SJCRH30 (cell line): ENCODE measurements around the gene NCAM2. TPM values are rescaled to one million over a fixed set of nuclear protein-coding genes. Genes with fewer than 3 reads are reported as not detected.

Experiments used
- DNase-seq, 2 experiments: peaks; one replicate each; pipeline ENCODE4 v3.0.0-alpha.2; 2015 to 2020
- H3K27ac ChIP-seq: fragments of 250-450 bp; sonication (Bioruptor Pico); 2 replicates; pipeline ENCODE4 v1.5.1; 2020; ENCODE audit warnings: mild to moderate bottlenecking, moderate library complexity
- H3K27me3 ChIP-seq: fragments of 250-450 bp; sonication (Bioruptor Pico); 2 replicates; pipeline ENCODE4 v1.5.1; 2020; ENCODE audit warnings: mild to moderate bottlenecking, moderate library complexity
- H3K36me3 ChIP-seq: fragments of 250-450 bp; sonication (Bioruptor Pico); 2 replicates; pipeline ENCODE4 v1.5.1; 2020; ENCODE audit warnings: mild to moderate bottlenecking, moderate library complexity
- H3K4me1 ChIP-seq: fragments of 250-450 bp; sonication (Bioruptor Pico); 2 replicates; pipeline ENCODE4 v1.5.1; 2020; ENCODE audit warnings: mild to moderate bottlenecking, moderate library complexity
- H3K4me3 ChIP-seq: fragments of 250-450 bp; sonication (Bioruptor Pico); 2 replicates; pipeline ENCODE4 v1.5.1; 2020; ENCODE audit warnings: mild to moderate bottlenecking, moderate library complexity
- H3K9me3 ChIP-seq: fragments of 250-450 bp; sonication (Bioruptor Pico); replicated peaks from 2 replicates; pipeline ENCODE4 v1.5.1; 2020; ENCODE audit warnings: mild to moderate bottlenecking, moderate library complexity
- total RNA-seq: library from RNA; depleted of rRNA; stranded (reverse); fragments of >200 nt; shearing (Covaris generic); gene quantifications from 2 replicates; pipeline ENCODE4 v1.2.3, GENCODE V29; 2014; rRNA removed

NCAM2 gene
- total RNA-seq, result not detected in 2 replicates

DNA sequence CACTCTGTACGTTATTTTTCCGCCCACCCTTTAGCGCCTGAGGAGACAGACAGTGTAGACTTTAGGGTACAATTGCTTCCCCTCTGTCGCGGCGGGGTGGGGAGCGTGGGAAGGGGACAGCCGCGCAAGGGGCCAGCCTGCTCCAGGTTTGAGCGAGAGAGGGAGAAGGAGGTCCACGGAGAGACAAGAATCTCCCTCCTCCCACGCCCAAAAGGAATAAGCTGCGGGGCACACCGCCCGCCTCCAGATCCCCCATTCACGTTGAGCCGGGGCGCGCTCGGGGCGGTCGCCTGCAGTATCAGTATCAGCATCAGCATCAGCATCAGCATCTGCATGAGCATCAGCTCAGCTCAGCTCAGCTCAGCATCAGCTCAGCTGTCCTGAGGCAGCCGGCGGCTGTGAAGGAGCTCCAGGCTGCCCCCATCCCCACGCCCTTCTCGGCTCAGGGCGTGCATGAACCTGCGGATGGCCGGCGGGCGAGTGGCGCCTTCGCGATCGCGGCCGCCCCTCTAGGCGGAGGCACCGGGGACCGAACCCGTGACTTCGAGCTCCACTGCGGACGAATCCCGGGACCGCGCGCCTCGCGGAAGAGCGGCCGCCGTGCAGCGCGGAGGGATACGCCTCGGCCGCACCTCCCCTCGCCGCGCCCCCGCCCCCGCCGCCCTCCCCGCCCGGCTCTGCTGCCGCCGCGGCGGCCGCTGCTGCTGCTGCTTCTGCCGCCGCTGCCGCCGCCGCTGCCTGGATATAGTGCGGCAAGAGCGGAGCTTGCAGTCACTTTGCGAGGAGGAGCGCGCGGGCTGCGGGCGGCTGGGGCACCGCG is at the start of gene NCAM2:
NCAM2 (plus strand) TSS at position 774 of the 820 bp plus-strand sequence.
- Histone ChIP-seq H3K4me3 (no peak within 1 kb of the TSS), H3K36me3 (no peaks in the 10 kb centered on the region), H3K9me3 (no peaks in the 10 kb centered on the region), H3K27me3 (no peaks in the 10 kb centered on the region), H3K4me1 (no peaks in the 10 kb centered on the region), H3K27ac (no peak within 1 kb of the TSS)
- DNase-seq, result no peak

DNA sequence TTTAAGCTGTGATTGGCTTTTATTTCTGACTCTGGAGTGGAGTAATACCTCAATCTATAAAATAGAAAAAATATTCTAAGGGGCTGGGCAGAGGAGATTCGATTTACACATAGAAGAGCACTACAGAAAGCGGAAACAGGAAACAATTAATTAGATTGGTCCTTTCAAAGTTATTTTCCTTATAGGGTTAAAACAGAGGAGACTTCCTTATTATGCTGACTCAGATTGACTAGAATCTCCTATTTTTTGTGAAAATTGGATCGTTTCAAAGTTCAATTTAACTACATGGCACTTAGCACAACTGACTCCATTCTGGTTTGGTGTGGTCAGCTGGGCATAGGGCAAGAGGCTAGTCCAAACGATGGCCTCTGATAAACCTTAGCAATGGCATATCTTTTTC is 48.3 kb upstream of the NCAM2 start:
- Histone ChIP-seq H3K36me3 (no peaks in the 10 kb centered on the region), H3K9me3 (no peaks in the 10 kb centered on the region)

DNA sequence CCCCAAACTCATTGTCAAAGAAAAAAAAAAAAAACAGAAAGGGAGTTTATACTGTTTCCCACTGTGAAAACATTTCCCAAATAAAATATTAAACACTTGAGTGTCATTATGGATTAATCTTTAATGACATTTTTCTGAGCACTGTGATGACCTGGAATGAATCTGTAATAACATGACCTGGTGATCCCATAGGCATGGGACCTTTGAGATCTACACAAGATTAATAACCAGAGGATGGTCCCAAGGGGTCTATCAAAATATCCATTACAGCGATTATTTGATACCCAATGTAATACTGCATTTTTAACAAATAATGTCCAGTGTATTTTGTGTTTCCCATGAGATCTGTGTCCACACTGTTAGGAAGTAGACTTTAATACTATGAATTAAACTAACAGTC is 32.4 kb upstream of the NCAM2 start:
- H3K27me3 ChIP-seq, result no peaks in the 10 kb centered on the region
- H3K27ac ChIP-seq, result no peak overlapping the region
- no peak for DNase-seq
- no peaks in the 10 kb centered on the region for H3K36me3 ChIP-seq
- H3K9me3 ChIP-seq, result no peaks in the 10 kb centered on the region
- H3K4me3 ChIP-seq, result no peak overlapping the region
- H3K4me1 ChIP-seq, result no peaks in the 10 kb centered on the region

More for the DNA sequence above, 48.3 kb upstream of the NCAM2 start:
- no peak for DNase-seq
- no peak overlapping the region for H3K27ac ChIP-seq
- no peaks in the 10 kb centered on the region for H3K27me3 ChIP-seq
- no peak overlapping the region for H3K4me3 ChIP-seq
- no peaks in the 10 kb centered on the region for H3K4me1 ChIP-seq

DNA sequence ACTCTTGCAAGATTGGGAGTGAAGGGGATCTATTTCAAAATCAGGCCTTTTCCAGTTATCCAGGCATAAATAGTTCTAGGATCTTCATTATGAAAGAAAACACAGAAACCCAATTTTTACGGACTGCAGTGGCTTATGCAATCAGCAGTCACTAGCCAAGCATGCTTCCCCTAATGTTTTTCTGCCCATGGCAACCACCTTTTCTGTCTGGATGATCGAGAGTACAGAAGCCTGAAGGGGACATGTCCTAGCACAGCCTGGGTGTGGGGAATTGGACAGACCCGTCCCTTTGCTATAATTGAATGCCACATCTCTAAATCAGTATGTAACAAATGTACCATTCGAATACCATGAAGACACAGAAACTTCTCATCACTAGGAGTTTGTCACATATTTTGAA is 29.8 kb upstream of the NCAM2 start:
- Histone ChIP-seq H3K4me1 (no peaks in the 10 kb centered on the region), H3K27me3 (no peaks in the 10 kb centered on the region), H3K4me3 (no peak overlapping the region), H3K9me3 (no peaks in the 10 kb centered on the region), H3K27ac (no peak overlapping the region), H3K36me3 (no peaks in the 10 kb centered on the region)
- no peak for DNase-seq

DNA sequence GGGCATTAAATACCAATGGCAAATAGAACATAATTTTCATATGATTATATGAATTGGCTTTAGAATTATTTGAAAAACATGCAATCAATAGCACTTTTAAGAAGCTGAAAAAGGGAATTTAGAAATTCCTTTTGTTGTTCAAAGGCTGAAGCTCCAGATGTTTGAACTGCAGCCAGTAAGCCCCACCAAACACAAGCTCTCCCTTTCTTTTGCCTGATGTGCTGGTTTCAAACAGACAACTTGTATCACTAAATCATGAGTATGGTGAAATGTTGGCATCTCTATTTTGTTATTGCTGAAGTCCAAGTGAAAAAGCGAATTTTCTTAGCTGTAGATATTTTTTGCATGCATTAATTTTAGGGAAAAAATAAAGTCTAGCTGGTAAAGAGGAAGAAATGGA is 27.5 kb upstream of the NCAM2 start:
- Histone ChIP-seq H3K27ac (no peak overlapping the region), H3K27me3 (no peaks in the 10 kb centered on the region), H3K36me3 (no peaks in the 10 kb centered on the region), H3K4me1 (no peaks in the 10 kb centered on the region), H3K4me3 (no peak overlapping the region), H3K9me3 (no peaks in the 10 kb centered on the region)
- no peak for DNase-seq

DNA sequence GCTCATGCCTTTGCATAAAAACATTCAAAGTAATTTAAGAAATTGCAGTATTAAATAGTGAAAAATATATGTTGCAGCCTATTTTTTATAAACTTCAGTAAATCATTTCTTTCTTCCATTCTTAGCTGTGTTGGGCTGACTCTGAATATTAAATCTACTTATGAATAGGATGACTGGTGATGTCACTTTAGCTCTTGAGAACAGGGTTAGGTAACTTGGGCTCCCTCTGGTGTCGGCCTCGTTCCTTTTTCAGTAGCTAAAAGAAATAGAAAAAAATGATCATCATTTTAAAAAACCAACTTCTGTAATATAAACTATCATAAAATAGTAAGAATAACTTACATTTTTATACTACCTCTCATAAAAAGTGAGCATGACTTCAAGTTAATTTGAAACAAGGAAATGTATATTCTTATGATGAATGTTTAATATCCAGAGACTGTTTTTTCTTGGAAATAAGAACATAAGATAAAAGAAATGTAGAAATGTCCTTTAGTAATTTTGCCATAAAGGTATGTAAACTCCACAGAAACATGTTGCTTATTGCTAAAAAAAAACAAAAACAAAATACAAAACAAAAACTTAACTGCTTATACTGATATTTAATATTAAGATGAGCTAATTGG is 26.8 kb upstream of the NCAM2 start:
- Histone ChIP-seq H3K27me3 (no peaks in the 10 kb centered on the region), H3K4me3 (no peak overlapping the region), H3K27ac (no peak overlapping the region), H3K4me1 (no peaks in the 10 kb centered on the region), H3K9me3 (no peaks in the 10 kb centered on the region), H3K36me3 (no peaks in the 10 kb centered on the region)
- peak; percentile 47 to 65 for DNase-seq

DNA sequence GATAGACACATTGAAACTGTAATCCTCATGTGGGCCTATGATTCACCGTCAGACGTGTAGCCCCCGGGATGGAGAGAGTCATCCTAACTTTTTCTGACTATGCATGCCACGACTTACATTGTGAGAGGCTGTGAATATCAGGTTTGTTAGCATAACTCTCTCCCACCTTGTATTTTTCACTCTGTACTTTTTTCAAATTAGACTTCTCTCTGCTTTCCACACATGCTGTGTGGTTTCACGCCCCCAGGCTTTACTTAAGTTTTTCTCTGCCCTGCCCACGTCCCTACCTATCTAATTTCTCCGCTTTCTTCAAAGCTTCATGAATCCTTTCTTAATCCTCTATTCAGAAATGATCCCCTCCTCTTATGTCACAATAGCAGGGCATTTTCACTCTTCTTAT is 3.4 kb upstream of the NCAM2 start:
- H3K27ac ChIP-seq, result no peak overlapping the region
- no peaks in the 10 kb centered on the region for H3K4me1 ChIP-seq
- no peak overlapping the region for H3K4me3 ChIP-seq
- DNase-seq, result no peak
- H3K9me3 ChIP-seq, result no peaks in the 10 kb centered on the region
- H3K36me3 ChIP-seq, result no peaks in the 10 kb centered on the region
- no peaks in the 10 kb centered on the region for H3K27me3 ChIP-seq

DNA sequence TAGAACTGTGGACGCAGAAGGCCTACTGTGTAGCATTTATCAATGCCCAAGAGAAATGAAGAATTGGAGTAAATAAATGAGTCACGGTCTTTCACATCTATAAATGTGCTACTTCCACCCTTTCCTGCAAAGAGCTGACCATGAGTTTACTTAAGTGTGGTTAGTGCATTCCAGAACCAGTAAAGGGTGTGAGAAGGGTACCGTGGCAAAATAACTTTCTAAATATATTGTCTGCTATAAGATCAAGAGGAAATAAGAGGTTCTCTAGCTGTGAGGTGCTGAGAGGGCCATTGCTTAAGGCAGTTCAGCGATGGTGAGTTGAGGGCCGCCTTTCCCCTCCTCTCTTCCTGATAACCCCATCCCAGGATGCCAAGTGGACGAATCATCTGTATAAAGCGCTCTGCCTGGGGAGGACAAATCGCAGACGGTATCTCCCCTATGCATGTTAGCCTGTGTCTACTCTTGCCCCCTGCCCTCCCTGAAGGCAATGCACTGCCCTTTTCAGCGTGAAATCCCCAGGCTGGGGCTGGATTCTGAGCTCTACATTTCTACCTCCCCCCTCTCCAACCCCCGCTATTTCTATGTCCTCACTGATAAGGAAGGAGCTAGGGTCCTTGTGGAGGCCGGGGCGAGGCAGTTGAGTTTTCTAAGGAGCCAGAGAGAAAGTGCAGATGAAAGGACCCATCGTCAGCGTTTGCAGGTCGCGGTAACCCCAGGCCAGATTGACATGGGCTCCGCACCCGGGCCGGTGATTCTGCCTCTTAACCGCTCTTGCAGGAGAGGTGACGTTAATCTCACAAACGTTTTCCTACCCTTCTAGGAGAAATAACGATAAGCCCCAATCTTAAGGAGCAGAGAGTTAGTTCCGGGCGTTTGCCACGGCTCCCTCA is 1.5 kb upstream of the NCAM2 start:
- no peak for DNase-seq
- H3K4me3 ChIP-seq, result no peak overlapping the region

DNA sequence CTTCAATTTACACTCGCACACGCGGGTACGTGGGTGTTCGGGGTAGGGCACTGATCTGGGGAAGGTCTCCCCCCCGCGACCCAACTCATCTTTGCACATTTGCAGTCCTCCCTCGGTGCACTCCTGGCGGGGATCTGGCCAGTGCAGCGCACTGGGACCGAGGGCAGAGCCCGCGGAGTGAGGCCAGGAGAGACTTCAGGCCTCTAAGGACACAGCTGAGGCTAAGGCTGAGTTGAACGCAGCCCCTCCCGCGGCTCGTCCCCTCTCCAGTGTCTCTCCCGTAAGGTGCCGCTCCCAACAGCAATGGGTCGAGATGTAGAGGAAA is 936 bp upstream of the NCAM2 start:
- no peak for DNase-seq
- H3K36me3 ChIP-seq, result no peaks in the 10 kb centered on the region
- H3K4me1 ChIP-seq, result no peaks in the 10 kb centered on the region
- no peak overlapping the region for H3K4me3 ChIP-seq
- H3K9me3 ChIP-seq, result no peaks in the 10 kb centered on the region
- no peak overlapping the region for H3K27ac ChIP-seq
- no peaks in the 10 kb centered on the region for H3K27me3 ChIP-seq

More for the DNA sequence above, 1.5 kb upstream of the NCAM2 start:
- no peaks in the 10 kb centered on the region for H3K36me3 ChIP-seq
- H3K27ac ChIP-seq, result no peak overlapping the region
- no peaks in the 10 kb centered on the region for H3K27me3 ChIP-seq
- no peaks in the 10 kb centered on the region for H3K9me3 ChIP-seq
- no peaks in the 10 kb centered on the region for H3K4me1 ChIP-seq

DNA sequence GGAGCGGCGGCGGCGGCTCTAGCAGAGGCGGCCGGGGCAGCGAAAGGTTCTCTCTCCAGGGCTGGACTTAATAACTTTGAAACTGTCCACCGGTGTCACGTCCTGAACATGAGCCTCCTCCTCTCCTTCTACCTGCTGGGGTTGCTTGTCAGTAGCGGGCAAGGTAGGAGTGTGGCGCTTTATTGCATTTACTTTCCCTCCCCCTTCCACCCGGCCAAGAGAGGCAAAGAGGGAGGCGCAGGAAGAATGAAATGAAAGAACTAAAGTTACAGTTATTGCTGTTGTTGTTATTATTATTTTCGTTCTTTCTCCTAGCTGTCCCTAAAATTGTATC is 214 bp downstream of the NCAM2 start:
- no peak overlapping the region for H3K4me3 ChIP-seq
- no peak overlapping the region for H3K27ac ChIP-seq
- no peaks in the 10 kb centered on the region for H3K27me3 ChIP-seq
- no peak for DNase-seq
- H3K4me1 ChIP-seq, result no peaks in the 10 kb centered on the region
- H3K9me3 ChIP-seq, result no peaks in the 10 kb centered on the region
- H3K36me3 ChIP-seq, result no peaks in the 10 kb centered on the region

DNA sequence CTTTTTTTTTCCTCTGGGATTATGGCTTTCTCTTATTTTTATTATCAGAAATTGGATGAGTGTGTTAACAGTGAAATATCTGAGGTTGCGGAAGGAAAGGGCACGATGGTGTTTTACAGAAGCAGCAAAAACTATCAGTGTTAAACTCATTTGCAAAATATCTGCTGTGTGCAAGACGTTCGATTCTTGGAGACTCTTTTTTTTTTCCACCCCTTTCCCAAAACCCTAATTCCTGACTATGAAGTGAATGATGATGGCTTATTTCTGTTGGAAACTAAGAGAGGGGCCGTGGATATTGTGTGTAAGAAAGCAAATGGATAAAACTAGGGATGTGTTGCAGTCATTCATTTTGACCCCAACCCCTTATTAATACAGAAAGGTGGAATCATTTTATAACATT is 677 bp downstream of the NCAM2 start:
- Histone ChIP-seq H3K36me3 (no peaks in the 10 kb centered on the region), H3K27me3 (no peaks in the 10 kb centered on the region), H3K4me3 (no peak overlapping the region), H3K4me1 (no peaks in the 10 kb centered on the region), H3K9me3 (no peaks in the 10 kb centered on the region), H3K27ac (no peak overlapping the region)
- DNase-seq, result no peak

DNA sequence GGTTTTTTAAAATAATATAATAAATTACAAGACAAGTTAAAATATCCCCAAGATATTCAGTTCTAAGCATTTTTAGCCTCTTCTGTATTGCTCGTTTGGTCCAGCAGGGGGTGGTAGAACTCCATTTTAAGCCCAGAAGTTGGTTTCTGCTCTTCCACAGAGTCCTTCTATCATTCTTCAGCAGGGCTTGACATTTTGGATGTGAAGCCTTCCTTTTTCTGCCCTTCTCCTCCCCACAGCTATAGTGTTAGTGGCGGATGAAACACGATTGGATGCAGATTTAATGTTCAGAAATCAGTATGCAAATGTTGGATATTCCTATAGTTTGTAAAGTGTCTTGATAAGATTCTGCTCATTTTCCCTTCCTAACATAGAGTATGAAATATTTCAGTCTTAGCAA is 1.4 kb downstream of the NCAM2 start:
- Histone ChIP-seq H3K4me3 (no peak overlapping the region), H3K27me3 (no peaks in the 10 kb centered on the region)
- DNase-seq, result peak in 1 of 2 experiments; percentile 50

DNA sequence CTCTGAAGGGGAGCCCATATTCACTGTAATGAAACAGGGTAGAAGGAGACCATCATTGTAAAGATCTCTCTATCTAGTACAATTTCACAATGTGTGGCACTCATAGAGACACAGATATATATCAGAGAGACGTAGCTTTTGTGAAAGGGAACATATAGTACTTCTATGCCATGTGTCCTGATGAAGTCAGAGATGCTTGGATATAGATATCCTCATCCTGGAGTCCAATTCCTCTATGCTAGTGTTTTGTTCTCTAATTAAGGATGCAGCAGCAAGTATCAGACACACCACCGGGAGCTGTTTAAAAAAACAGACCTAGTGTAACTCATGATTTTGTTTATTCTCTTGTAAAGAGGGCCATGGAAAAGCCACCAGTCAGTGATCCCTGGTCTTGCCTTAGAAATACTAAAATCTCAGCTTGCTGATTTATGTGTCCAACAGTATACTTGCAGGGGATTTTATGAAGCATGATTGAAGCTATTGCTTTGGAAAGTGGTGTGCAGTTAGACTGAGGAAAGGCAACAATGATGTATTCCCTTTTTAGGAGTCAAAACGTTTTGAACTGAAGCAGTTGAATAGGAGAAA is 2.5 kb downstream of the NCAM2 start:
- Histone ChIP-seq H3K4me1 (no peaks in the 10 kb centered on the region), H3K9me3 (no peaks in the 10 kb centered on the region), H3K27me3 (no peaks in the 10 kb centered on the region), H3K36me3 (no peaks in the 10 kb centered on the region), H3K27ac (no peak overlapping the region), H3K4me3 (no peak overlapping the region)
- no peak for DNase-seq

More for the DNA sequence above, 1.4 kb downstream of the NCAM2 start:
- Histone ChIP-seq H3K9me3 (no peaks in the 10 kb centered on the region), H3K27ac (no peak overlapping the region), H3K4me1 (no peaks in the 10 kb centered on the region), H3K36me3 (no peaks in the 10 kb centered on the region)

DNA sequence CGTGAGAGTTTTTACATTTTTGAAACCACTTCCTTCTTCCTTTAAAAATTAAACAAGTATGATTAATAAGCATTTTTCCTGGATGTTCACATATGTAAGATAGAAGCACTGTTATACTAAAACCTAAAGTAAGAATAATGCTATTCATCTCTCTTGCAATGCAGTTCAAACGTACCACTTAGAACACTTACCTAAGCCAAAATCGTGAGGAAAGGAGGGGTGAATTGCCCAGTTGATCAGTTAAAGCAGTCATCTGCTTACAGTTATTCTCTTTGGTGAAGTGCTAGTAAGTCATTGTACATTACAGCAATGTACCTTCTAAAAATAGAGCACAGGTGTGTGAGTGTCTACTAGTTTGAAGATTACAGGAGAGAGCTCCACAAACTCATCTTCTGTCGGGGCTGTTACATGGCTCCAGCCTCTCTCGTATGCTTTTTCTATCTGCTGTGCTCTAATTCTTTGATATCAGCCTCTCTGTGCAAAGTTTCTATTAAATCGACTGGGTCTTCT is 3.4 kb downstream of the NCAM2 start:
- Histone ChIP-seq H3K36me3 (no peaks in the 10 kb centered on the region), H3K9me3 (no peaks in the 10 kb centered on the region), H3K4me1 (no peaks in the 10 kb centered on the region), H3K27ac (no peak overlapping the region), H3K27me3 (no peaks in the 10 kb centered on the region), H3K4me3 (no peak overlapping the region)
- no peak for DNase-seq

DNA sequence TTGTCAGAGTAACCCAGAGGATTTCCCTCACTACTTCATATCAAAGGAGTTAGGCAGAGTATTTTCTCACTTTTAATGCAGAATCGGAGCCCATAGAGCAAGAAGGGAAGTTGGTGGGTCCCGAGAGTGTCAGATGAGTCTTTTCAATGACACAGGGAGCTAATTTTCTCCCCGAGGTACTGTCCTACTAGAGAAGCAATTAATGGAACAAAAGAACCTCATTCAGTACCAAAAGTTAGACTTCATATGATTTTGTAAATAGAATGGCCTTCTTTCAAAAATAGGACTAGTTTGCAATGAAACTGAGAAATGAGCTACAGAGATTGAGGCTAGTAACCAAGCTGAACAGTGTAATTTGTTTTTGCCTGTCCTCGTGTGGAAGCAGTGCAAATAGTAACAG is 3.9 kb downstream of the NCAM2 start:
- Histone ChIP-seq H3K9me3 (no peaks in the 10 kb centered on the region), H3K4me1 (no peaks in the 10 kb centered on the region), H3K27me3 (no peaks in the 10 kb centered on the region), H3K27ac (no peak overlapping the region), H3K36me3 (no peaks in the 10 kb centered on the region), H3K4me3 (no peak overlapping the region)
- DNase-seq, result no peak
